GM21825 (cell line): Measurements from ENCODE around the gene GAB4.

Source experiments
- ATAC-seq: cut with Tn5 transposase; IDR thresholded peaks from one replicate; pipeline ENCODE4 v1.9.1; 2021; ENCODE audit warnings: mild to moderate bottlenecking, moderate library complexity; ENCODE audit not compliant: unreplicated experiment

Gene GAB4

GRCh38 chr22:16988257-16988656 is 19.8 kb downstream of the GAB4 start:
- no peak for ATAC-seq

DNA sequence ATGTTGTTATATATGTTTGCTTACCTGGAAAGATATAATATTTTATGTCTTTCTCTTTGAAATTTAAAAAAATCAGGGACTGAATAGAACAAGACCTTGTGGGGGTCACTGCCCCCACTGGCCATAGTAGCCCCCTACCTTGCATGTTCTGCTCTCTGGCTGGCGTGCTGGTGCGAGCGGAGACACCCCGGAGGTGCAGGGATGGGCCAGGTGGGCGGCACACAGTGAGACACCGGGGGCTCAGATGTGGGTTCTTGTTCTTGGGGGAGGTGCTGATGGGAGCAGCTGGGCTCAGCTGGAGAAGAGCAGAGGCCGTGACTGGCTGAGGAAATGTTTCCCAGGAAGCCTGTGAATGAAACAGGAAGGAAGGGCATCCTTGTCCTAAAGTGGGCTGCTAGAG is 20.2 kb downstream of the GAB4 start:
- no peak for ATAC-seq

DNA sequence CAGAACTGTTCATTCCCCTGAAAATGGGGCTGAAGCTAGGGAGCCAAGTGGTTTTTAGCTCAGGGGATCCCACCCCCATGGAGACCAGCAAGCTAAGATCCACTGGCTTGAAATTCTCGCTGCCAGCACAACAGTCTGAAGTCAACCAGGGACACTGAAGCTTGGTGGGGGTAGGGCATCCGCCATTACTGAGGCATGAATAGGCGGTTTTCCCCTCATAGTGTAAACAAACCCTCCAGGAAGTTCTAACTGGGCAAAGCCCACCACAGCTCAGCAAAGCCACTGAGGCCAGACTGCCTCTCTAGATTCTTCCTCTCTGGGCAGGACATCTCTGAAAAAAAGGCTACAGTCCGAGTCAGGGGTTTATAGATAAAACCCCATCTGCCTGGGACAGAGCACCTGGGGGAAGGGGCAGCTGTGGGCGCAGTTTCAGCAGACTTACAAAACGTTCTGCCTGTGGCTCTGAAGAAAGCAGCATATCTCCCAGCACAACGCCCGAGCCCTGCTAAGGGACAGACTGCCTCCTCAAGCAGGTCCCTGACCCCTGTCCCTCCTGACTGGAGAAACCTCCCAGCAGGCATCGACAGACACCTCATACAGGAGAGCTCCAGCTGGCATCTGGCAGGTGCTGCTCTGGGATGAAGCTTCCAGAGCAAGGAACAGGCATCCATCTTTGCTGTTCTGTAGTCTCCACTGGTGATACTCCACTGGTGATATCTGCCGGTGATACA is 32.7 kb downstream of the GAB4 start:
- ATAC-seq: no peak

DNA sequence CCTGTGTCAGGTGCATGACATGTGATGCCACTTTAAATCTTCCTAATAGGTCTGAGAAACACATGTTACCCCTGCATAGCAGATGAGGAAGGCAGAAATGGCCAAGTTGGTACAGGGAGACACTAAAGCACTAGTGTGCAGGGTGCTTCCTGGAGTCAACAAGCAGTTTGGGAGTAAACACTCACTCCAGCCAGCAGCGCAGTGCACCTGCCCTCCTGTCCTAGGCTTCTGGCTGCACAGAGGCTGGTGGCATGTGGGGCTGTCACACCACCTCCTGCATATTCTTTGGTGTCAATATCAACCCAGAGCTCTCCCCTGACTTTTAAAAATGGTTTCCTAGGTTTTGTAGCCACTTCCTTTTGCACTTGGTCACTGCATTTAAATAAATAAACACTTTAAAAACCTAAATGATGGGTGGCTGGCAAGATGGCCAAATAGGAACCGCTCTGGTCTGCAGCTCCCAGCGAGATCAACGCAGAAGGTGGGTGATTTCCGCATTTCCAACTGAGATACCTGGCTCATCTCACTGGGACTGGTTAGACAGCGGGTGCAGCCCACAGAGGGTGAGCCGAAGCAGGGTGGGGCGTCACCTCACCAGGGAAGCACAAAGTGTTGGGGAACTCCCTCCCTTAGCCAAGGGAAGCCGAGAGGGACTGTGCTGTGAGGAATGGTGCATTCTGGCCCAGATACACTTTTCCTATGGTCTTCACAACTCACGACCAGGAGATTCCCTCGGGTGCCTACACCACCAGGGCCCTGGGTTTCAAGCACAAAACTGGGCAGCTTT is 33.5 kb downstream of the GAB4 start:
- no peak for ATAC-seq

GRCh38 chr22:16973591-16974297 is 34.3 kb downstream of the GAB4 start:
- ATAC-seq: no peak

GRCh38 chr22:16972311-16972710 is 35.7 kb downstream of the GAB4 start:
- ATAC-seq: no peak

DNA sequence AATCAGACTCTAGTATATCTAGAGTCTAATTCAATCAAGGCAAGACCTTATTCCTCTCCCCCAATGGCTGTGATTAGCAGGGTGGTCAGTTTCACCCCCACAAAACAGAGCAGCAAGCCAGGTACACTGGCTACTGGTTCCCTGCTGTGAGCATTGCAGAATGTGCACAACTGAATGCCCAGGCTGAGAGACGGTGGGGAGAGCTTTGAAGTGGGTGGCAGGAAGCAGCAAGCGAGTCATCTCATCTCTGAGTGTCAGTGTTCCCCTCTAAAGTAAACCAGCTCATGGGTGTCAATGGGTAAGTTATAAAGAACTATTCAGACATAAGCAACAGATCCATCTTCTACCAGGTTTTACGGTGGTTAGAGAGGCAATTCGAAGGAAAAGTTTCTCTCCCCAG is 37.6 kb downstream of the GAB4 start:
- ATAC-seq: no peak

DNA sequence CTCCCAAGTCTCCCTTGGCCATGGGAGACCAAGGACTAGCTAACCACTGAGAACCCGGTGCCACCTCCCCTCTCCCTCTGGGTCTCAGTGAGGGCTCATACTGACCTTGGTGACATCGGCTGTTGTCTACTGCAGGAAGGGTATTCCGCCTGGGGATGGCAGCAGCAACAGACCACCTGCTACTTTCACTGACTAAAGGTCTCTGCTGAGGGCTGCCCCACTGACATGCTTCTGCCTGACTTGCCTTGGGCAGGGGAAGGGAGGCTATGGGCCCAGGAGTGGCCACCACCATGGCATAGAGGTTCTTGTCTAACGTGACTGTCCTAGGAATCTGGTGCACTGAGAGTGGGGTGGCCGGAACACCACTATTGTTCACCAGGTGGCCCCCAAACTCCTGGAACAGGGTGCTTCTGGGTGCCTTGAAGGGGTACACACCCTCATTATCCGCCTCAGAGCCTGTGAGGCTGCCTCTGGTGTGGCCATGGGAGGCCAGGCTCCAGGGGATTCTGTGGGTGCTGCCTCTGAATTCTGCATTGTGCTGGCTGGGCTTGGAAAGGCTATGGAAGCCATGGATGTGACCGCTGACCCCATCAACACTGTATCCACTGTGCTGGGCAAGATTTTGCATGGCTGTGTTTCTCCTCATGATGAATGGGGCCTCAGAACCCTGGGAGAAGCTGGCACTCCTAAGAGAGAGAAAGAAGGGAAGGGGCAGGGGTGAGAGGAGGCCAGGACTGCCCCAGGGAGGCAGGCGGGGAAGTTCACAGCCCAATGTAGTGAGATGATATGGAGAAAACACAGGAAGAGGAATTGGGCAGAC is 38.3 kb downstream of the GAB4 start:
- no peak for ATAC-seq

DNA sequence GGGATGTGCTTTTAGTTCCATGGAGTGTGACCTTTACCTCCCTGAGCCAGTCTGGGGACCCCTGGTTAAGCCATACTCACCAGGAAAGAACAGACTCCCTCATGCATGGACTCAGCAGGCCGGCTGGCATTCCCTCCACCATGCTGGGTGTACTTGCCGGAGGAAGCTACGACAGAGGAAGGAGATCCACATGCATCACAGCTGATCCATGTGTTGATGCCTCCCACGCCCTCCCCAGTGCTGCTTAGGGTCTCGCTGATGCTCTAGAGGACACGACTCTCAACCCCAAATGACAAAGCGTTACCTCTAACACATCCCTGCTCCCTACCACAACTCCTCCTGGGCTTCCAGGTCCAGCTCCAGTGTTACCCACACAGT is 39.8 kb downstream of the GAB4 start:
- no peak for ATAC-seq

DNA sequence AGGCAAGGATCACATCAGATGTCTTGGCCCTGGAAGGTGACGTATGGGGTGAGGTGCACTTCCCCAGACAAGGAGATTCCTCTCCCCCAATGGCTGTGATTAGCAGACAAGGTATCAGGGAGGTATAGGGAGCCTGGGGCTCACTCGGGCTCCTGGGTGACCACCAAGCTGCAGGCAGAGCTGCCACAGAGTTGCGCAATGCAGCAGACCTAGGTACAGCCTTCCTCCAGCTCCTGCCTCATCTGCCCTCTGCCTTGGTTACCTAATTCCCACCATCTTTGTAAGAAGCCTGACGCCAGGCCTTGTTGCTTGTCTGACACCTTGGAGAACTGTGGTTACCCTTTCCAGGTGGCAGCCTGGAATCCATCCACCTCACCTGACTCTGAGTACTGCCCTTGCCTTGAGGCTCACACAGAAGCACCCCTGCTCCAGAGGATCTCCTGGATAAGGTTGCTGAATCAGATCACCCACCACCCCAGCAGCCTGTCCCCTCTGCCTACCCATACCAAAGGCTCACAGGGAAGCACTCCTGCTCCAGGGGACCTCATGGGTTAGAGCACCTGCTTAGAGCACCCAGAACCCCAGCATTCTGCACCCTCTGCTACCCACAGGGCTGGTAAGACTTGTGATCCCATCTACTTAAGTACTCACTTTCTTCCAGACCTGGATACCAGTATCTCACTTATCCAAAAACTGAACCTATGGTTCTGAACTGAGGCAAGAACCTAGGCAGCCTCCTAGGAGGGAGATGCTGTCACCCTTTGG is 40.4 kb downstream of the GAB4 start:
- ATAC-seq: no peak

- no peak for ATAC-seq
Observed at GRCh38 chr22:16966251-16966650, 41.8 kb downstream of the GAB4 start.

GRCh38 chr22:16965560-16965959 is 42.5 kb downstream of the GAB4 start:
- ATAC-seq: no peak

DNA sequence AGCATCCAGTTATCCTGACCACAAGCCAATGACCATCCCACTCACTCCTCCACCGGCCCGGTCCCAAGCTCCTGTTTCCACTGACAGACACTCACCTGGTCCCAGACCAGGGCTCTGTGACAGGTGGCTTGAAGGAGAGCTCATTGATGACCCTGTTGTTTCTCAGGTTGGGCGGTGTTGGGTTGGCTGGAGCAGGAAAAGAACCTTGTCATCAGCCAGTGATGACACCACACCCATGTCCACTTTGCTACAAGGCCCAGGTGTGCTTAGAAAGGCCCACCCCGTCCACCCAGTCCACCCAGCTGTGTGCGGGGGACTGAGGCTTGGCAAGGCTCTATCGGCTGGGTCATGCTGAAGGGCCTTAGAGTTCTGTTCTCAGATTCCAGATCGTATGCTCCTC is 42.9 kb downstream of the GAB4 start:
- no peak for ATAC-seq

DNA sequence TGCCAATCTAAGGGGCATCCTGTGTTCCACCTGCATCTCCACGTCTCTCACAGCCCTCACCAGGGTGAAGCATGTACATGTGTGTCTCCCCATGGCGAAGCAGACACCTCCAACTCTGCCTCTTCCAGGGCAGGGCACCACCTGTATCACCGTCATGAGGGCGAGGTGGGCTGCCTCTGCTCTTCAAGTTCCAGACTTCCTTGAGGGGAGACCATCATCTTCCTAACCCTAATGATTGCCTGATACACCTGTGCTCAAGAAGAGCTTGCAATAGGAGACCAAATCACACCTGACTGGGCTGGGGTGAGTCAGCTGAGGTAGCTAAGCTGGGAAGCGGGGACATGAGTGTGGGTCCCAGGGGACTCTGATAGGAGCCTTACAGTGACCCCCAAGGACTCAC is 43.7 kb downstream of the GAB4 start:
- ATAC-seq: no peak

DNA sequence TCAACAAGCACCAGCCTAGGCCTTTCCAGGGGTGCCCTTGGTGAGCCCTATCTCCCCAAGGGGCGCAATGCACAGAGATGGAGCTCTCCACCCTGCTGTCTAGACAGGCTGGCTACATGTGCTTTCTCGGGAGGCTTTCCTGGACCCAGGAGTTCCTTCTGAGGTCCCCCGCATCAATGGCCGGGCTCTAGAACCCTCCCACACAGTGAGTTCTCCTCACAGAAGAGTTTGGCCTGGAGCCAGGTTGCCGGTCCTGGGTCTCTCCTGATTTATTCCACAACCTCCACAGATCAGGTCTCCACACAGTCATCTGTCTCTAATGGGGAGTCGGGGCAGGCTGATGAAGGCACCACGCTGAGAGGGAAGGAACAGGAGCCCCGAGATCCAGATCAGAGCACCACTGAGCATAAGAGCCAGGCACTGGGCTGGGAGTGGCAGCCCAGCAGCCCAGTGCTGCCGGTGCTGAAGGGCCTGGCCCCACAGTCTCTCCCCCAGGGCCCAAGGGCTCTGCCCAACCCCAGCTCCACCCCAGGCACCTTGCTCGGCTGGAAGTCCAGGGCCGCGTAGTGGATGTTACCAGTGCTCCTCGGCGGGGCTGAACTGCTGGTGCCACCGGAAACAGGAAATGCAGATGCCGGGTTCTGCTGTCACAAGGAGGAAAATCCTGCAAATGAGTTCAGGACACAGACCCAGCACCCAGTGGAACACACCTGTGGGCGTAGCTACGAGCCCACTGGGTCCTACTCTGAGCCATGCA is 44.7 kb downstream of the GAB4 start:
- ATAC-seq: no peak

DNA sequence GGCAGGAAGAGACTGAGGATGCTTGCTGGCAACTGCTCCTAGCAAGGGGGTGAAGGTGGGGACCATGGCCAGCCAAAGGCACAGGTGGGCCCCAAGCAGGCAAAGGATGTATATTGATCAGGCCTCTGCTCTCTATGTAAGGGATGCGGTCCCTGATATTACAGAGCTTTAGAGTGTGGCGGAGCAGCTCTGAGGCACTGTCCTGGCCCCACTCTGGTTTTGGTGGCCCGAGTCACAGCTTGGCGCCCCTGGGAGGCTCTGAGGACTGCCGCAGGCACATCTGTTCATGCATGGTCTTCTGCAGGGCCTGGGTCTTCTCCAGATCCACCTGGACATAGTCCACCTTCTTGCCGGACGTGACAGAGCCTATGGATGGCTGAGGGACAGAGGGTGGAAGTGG is 45.5 kb downstream of the GAB4 start:
- ATAC-seq: no peak

DNA sequence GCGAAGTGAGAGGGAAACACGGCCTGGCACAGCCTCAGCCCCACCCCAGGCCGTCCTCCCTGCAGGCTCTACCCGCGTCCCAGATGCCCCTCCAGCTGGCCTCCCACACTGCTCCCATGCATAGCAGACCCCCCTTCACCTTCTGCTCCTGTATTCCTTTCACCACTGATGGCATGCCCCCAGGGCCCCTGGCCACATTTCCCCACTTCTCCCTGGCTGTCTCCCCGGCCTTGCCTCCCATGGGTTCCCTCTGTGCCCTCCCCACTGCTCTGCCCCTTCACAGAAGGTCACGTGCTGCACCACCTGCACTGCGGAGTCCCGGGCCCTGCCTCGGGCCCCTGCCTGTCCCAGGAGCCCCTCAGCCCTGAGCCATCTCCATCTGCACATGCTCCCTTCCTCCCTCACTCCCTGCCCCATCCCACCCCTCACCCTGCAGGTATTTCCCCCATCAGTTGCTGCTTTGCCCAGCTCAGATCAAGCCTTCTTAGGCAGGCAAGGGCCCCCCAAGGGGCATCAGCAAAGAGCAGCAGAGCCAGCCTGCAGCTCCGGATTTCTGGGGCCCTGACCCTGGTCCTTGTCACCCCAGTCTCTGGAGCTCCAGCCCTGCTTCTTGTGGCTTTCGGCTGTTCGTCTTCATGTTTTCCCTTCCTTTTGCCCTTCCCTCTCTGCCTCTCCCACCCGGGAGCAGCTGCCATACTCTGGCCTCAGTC is 46.4 kb downstream of the GAB4 start:
- no peak for ATAC-seq

DNA sequence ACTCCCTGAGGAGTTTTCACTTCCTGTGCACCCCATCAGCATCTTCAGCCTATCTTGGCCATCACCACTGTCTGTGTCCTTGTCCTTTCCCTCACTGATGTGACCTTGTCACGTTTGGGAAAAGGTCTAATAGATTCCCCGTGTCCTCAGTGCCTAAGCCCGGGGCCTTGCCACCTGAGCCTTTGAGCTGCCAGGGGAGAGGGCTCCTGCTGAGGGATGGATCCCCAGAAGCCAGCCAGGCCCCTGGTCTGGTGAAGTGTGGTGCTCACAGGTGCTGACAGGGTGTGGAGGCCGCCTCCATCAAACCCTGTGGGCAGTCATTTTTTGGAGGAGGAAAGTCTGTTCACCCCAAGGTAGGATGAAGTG is 47.2 kb downstream of the GAB4 start:
- ATAC-seq: no peak

- ATAC-seq: no peak
Observed at GRCh38 chr22:16960220-16960883, 47.7 kb downstream of the GAB4 start.
